Right lobe of liver (tissue), 4 donors: Measurements from ENCODE around the gene TFPT.

Experiments
- CTCF ChIP-seq, 4 donors: fragments of 200-600 bp in 3 of 4; fragments of 450-650 bp in 1 of 4; IDR thresholded peaks; one replicate each; pipeline versions ENCODE4 v1.5.1 to v1.8.0; 2016 to 2022; ENCODE audit warnings: antibody characterized with exemption in 4 of 4, mild to moderate bottlenecking in 2 of 4
- POLR2A ChIP-seq: fragments of 450-650 bp; IDR thresholded peaks from one replicate; pipeline ENCODE4 v1.6.1; 2017; ENCODE audit warnings: antibody characterized with exemption, mild to moderate bottlenecking
- donor health status: DM: no; HTN: no; CAD: no.
- donor health status: DM: no; HTN: no; CAD: no.
- donor health status: DM: no; HTN: yes; CAD: no.

GRCh38 chr19:54152267-54152666, 36.8 kb upstream of the TFPT start:
- TF ChIP-seq CTCF (IDR thresholded peaks at IDR 0.05) = no peak
- TF ChIP-seq POLR2A = no peak
